ENCODE measurements around the gene WIPF3.

DNA sequence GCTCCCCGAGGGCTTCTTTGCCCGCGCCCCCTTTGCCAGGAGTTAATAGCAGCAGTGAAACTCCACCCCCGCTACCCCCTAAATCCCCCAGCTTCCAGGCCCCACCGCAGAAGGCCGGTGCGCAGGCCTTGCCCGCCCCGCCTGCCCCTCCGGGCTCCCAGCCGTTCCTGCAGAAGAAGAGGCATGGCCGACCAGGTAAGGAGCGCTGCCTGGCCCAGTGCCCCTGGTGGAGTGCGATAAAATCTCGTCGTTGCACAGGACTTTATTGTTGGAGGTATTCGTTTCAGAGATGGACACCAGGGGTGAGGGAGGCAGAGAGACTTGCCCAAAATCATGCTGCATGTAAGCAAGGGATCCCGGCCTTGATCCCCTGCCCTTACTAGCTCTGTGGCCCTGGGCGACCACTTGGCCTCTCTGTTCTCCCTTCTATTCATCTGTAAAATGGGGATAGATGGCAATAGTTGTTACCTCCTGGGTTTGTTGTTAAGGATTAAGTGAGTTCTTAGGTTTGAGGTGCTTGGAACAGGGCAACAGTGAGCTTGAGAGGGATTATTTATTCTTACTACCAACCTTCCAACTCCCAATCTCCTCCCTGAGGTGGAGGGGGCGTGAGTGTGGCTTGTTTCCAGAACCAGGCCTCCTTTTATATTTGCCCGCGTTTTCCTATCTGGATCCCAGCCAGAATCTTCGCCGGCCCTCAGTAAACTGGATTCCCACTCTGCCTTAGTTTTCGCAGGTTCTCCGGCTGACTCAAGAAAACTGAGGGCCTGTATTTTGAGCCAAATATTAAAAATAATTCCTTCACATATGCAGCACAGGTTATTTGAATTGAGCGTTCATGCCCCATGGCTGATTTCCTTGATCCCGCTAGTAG is 78.3 kb downstream of the WIPF3 start:
- TF ChIP-seq NFYB (IDR thresholded peaks at IDR 0.05; ENCODE audit: insufficient read depth, low read depth, low read length) (no peak), FOS (IDR thresholded peaks at IDR 0.05; ENCODE audit: borderline replicate concordance, extremely low read depth, insufficient read length) (no peak), SMC3 (IDR thresholded peaks at IDR 0.05; ENCODE audit: borderline replicate concordance, low read length) (no peak), EP300 (IDR thresholded peaks at IDR 0.05; ENCODE audit: borderline replicate concordance in 1 of 2, control insufficient read depth in 1 of 2, low read depth in 2 of 2, low read length in 2 of 2) (no peak), POLR2A (IDR thresholded peaks at IDR 0.05; ENCODE audit: low read depth, low read length) (no peak), TARDBP (IDR thresholded peaks at IDR 0.05; ENCODE audit: borderline replicate concordance) (no peak), ESRRA (IDR thresholded peaks at IDR 0.05; ENCODE audit: low read length) (no peak)
- TF ChIP-seq, protein P1, sequence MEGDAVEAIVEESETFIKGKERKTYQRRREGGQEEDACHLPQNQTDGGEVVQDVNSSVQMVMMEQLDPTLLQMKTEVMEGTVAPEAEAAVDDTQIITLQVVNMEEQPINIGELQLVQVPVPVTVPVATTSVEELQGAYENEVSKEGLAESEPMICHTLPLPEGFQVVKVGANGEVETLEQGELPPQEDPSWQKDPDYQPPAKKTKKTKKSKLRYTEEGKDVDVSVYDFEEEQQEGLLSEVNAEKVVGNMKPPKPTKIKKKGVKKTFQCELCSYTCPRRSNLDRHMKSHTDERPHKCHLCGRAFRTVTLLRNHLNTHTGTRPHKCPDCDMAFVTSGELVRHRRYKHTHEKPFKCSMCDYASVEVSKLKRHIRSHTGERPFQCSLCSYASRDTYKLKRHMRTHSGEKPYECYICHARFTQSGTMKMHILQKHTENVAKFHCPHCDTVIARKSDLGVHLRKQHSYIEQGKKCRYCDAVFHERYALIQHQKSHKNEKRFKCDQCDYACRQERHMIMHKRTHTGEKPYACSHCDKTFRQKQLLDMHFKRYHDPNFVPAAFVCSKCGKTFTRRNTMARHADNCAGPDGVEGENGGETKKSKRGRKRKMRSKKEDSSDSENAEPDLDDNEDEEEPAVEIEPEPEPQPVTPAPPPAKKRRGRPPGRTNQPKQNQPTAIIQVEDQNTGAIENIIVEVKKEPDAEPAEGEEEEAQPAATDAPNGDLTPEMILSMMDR (IDR thresholded peaks at IDR 0.05 in 2 of 3, conservative IDR thresholded peaks at IDR 0.05 in 1 of 3; ENCODE audit: control insufficient read depth in 2 of 3, extremely low read depth in 1 of 3, insufficient read depth in 1 of 3, low read depth in 3 of 3, low read length in 3 of 3): no peak
- TF ChIP-seq, protein P2, sequence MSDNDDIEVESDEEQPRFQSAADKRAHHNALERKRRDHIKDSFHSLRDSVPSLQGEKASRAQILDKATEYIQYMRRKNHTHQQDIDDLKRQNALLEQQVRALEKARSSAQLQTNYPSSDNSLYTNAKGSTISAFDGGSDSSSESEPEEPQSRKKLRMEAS (IDR thresholded peaks at IDR 0.05; ENCODE audit: low read depth, low read length): no peak

Measured in GM12878 (cell line).